ENCODE measurements around the gene MC1R. TPM values are rescaled to one million over a fixed set of nuclear protein-coding genes. Genes with fewer than 3 reads are reported as not detected.
A peak's percentile ranks its signal among the peaks of the same experiment; 100 is the strongest.
"Not testable (repeated sequence)": the region's sequence is repeated elsewhere in the genome, so short reads cannot be mapped to it uniquely, and the experiment has no call there.

The MC1R gene
- total RNA-seq, 2 experiments from 2014 or later = 4.7 to 5.0 TPM

GRCh38 chr16:89909777-89910716 lies 8.6 kb upstream of the MC1R start:
- DNase-seq (peak; percentile 75), ATAC-seq (peak; percentile 83)
- POLR2A ChIA-PET = no interaction called here
- Mint-ChIP-seq H3K4me3 (no peak overlapping the region), H3K9me3 (ENCODE audit: insufficient read depth) (no peaks in the 10 kb centered on the region), H3K27me3 (ENCODE audit: low read depth) (no peaks in the 10 kb centered on the region), H3K4me1 (ENCODE audit: low read depth) (peaks cover 14% of the 10 kb centered on the region), H3K27ac (no peak overlapping the region), H3K36me3 (ENCODE audit: low read depth) (peaks cover 43% of the 10 kb centered on the region)
- CTCF ChIA-PET = interaction anchor here (0.7 to 3.7 kb wide), 21 partner anchors 9 to 1313 kb away, joined by 3 to 28 read pairs (median 5); partner anchors contain the start of genes MC1R, SPATA2L and TUBB3

DNA sequence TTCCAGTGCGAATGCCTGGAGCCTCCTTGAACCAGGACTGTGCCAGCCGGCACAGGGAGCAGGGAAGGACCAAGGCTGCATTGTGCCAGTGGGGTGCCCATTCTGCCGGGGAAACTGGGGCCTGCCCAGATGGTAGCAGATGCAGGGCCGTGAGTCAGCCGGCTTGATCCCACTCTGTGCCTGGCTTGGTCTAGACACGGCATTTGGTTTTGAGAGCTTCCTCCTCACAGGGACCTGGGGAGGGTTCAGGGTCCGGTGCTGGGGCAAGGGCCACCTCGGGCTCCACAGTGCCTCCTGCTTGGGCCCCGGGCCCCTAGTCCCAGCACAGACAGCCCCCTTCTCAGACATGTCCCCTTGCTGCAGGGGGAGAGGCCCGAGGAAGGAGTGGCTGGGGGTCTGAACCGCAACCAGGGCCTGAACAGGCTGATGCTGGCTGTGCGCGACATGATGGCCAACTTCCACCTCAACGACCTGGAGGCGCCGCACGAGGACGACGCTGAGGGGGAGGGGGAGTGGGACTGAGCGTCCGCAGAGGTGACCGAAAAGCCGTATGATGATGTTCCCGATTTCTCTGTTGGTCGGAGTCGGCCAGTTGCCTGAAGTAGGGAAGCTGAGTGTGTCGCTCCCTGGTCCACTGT lies 7.8 kb upstream of the MC1R start:
- Mint-ChIP-seq H3K9me3 (ENCODE audit: insufficient read depth) (no peaks in the 10 kb centered on the region), H3K27me3 (ENCODE audit: low read depth) (no peaks in the 10 kb centered on the region), H3K4me3 (no peak overlapping the region), H3K27ac (no peak overlapping the region), H3K4me1 (ENCODE audit: low read depth) (peaks cover 14% of the 10 kb centered on the region), H3K36me3 (ENCODE audit: low read depth) (peaks cover 40% of the 10 kb centered on the region)
- DNase-seq (no peak), ATAC-seq (no peak)
- POLR2A ChIA-PET = no interaction called here
- CTCF ChIA-PET = interaction anchor here (0.7 to 3.7 kb wide), 19 partner anchors 8 to 1314 kb away, joined by 3 to 28 read pairs (median 6); partner anchors contain the start of genes MC1R, SPATA2L and TUBB3

DNA sequence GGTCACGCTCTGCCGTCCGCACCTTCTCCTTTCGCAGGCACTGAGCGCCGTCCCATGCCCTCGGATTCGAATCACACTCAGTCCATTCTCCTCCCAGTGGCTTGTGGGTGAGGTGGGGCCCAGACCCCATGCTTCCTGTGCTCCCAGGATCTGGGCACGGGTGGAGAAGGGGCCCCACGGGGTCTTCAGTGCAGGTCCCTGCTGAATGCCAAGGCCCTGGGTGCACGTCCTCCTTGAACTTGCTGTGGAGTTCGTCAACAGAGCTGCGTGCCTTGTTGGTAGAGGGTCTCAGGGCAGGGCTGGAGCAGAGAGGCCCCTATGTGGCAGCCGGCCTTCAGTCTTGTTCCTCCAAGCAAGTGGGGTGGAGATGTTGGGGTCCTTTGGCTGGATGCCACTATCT lies 7.3 kb upstream of the MC1R start:
- no peak overlapping the region for H3K27ac Mint-ChIP-seq
- DNase-seq = no peak
- no peaks in the 10 kb centered on the region for H3K27me3 Mint-ChIP-seq (ENCODE audit: low read depth)
- H3K4me3 Mint-ChIP-seq = no peak overlapping the region
- CTCF ChIA-PET = interaction anchor here (1.9 to 3.7 kb wide), 4 partner anchors 11 to 211 kb away, joined by 9 to 28 read pairs (median 17); partner anchors contain the start of gene SPATA2L
- no peaks in the 10 kb centered on the region for H3K9me3 Mint-ChIP-seq (ENCODE audit: insufficient read depth)
- peaks cover 17% of the 10 kb centered on the region for H3K4me1 Mint-ChIP-seq (ENCODE audit: low read depth)
- POLR2A ChIA-PET = no interaction called here
- ATAC-seq = no peak
- H3K36me3 Mint-ChIP-seq (ENCODE audit: low read depth) = peaks cover 35% of the 10 kb centered on the region

DNA sequence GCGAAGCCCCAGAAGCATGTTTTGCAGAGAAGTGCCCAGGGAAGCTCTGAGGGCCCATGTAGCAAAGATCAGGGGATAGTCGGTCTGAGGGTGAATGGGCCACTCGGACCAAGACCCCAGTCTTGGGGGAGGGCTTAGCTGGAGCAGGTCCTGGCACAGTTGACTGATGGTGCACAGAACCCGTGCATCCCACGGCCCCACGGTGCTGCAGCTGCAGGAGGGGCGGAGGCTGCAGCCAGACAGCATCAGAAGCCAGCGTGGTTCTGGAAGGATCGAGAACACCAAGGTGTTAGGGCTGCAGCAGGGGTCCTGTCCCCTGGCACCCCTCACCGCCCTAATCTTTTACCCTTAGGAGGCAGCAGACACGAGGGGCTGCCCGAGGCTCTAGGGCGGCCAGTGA lies 6.5 kb upstream of the MC1R start:
- POLR2A ChIA-PET = no interaction called here

DNA sequence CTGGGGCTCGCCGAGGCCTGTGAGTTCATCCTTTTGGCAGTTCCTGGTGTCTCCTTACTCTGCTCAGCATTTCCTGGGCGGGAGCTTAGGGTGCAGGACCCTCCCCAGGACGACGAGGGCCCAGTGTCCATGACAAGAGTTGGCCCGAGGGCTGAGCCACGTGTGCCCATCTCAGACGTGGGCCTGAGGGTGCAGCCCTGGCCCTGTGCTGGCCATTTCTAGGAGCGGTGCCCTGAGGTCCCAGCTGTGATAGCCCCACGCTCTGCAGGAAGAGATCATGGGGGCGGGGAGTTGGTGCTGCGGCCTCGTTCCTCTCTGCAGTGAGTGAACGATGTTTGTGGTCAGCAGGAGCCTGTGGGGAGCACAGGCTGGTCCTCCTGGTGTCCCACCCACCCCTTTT lies 6.0 kb upstream of the MC1R start:
- Mint-ChIP-seq H3K27me3 (ENCODE audit: low read depth) (no peaks in the 10 kb centered on the region), H3K36me3 (ENCODE audit: low read depth) (peaks cover 27% of the 10 kb centered on the region), H3K27ac (no peak overlapping the region), H3K9me3 (ENCODE audit: insufficient read depth) (no peaks in the 10 kb centered on the region), H3K4me3 (no peak overlapping the region), H3K4me1 (ENCODE audit: low read depth) (peaks cover 25% of the 10 kb centered on the region)
- ChIA-PET CTCF (interaction anchor here (3.7 kb wide), 1 partner anchor 207 kb away, joined by 28 read pairs; no protein-coding TSS in a partner anchor), POLR2A (interaction anchor here (0.6 kb wide), 1 partner anchor 96 kb away, joined by 3 read pairs; no protein-coding TSS in a partner anchor)
- DNase-seq = no peak
- no peak for ATAC-seq

More for the DNA sequence above, 6.5 kb upstream of the MC1R start:
- DNase-seq (no peak), ATAC-seq (no peak)
- Mint-ChIP-seq H3K36me3 (ENCODE audit: low read depth) (peaks cover 27% of the 10 kb centered on the region), H3K9me3 (ENCODE audit: insufficient read depth) (no peaks in the 10 kb centered on the region), H3K4me1 (ENCODE audit: low read depth) (peaks cover 20% of the 10 kb centered on the region), H3K4me3 (no peak overlapping the region), H3K27ac (no peak overlapping the region), H3K27me3 (ENCODE audit: low read depth) (no peaks in the 10 kb centered on the region)
- CTCF ChIA-PET = interaction anchor here (3.7 kb wide), 1 partner anchor 207 kb away, joined by 28 read pairs; no protein-coding TSS in a partner anchor

DNA sequence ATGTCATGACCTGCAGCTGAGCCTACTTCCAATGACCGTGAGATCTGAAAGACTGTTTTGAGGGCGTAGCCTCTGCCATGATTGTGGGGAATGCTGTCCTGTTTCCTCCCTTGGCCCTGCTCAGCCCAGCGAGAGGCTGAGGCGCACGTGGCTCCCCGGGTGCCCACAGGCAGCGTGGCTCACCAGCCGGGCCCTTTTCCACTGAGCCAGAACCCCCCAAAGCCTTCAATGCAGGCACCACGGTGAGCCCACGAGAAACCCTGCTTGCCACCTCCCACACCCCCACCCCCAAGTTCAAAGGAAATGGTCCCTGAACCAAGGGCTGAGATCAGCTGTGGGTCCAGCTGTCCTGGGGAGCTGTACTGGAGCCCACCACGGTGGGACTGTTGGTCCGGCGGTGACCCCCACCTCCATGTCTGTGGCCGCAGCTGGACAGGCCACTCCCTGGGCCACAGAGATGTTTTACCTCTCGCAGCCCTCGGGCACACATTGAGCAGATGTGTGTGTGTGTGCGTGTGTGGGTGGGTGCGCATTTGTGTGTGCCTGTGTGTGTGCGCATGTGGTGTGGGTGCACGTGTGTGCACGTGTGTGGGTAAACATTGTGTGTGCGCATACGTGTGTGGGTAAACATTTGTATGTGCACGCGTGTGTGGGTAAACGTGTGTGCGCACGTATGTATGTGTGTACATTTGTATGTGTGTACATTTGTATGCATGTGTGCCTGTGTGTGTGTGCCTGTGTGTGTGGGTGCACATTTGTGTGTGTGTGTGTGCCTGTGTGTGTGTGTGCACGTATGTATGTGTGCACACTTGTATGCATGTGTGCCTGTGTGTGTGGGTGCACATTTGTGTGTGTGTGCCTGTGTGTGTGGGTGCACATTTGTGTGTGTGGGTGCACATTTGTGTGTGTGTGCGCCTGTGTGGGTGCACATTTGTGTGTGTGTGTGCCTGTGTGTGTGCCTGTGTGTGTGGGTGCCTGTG lies 5.0 kb upstream of the MC1R start:
- H3K4me1 Mint-ChIP-seq (ENCODE audit: low read depth) = peaks cover 33% of the 10 kb centered on the region
- peaks cover 2% of the 10 kb centered on the region for H3K27me3 Mint-ChIP-seq (ENCODE audit: low read depth)
- CTCF ChIA-PET = no interaction called here
- ATAC-seq = no peak
- no peak overlapping the region for H3K27ac Mint-ChIP-seq
- POLR2A ChIA-PET = no interaction called here
- peaks cover 25% of the 10 kb centered on the region for H3K36me3 Mint-ChIP-seq (ENCODE audit: low read depth)
- no peak for DNase-seq
- no peak overlapping the region for H3K4me3 Mint-ChIP-seq
- no peaks in the 10 kb centered on the region for H3K9me3 Mint-ChIP-seq (ENCODE audit: insufficient read depth)

DNA sequence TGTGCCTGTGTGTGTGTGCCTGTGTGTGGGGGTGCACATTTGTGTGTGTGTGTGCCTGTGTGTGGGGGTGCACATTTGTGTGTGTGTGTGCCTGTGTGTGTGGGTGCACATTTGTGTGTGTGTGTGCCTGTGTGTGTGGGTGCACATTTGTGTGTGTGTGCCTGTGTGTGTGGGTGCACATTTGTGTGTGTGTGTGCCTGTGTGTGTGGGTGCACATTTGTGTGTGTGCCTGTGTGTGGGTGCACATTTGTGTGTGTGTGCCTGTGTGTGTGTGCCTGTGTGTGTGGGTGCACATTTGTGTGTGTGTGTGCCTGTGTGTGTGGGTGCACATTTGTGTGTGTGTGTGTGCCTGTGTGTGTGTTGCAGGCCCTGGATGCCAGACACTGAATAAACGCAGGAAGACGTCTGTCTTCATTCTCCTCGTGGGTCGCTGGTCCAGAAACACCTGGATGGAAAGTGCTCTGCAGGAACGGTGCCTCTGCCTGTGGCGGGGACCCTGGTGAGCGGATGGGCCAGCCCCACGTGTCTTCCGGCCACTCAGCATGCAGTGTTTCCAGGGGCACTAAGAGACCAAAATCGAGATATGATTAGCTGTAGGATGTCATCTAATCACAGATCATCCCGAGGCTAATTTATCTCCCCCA lies 3.9 kb upstream of the MC1R start:
- Mint-ChIP-seq H3K36me3 (ENCODE audit: low read depth) (peaks cover 18% of the 10 kb centered on the region), H3K27me3 (ENCODE audit: low read depth) (peaks cover 12% of the 10 kb centered on the region), H3K4me1 (ENCODE audit: low read depth) (peaks cover 33% of the 10 kb centered on the region)
- ATAC-seq; H3K27ac Mint-ChIP-seq; POLR2A ChIA-PET; H3K4me3 Mint-ChIP-seq; H3K9me3 Mint-ChIP-seq (ENCODE audit: insufficient read depth); CTCF ChIA-PET; DNase-seq: not testable (repeated sequence)

- no peak overlapping the region for H3K27ac Mint-ChIP-seq
These were observed 3.1 kb upstream of the MC1R start for GRCh38 chr16:89915303-89916232.

DNA sequence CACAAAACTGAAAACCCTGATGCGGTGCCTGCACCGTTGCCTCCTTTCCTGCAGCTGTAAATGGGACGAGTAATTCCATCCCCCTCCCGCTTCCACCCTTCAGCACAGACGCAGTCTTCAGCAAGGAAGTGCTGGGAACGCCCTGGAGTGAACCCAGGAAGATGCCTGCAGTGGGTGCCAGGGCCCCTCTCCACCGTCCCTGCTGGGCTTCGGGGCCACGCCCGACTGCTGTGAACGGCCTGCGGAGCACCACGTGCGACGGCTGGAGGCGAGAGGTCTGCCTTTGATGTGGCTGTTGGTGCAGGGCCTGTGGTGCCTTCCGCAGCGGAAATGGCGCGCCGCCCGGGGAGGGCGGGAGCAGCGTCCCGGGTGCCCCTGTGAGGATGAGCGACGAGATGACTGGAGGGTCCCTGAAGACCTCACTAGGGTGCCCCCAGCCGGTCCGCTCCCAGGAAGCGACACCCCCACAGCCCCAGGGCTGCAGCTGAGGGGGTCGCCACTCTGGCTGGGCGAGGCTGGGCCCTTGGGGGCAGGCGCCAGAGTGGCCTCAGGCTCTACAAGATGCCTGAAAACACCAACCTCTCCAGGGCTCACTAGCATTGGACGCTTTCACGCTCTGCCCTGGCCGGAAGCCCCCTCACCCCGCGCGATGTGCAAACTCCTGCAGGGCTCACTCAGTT lies 749 bp upstream of the MC1R start:
- POLR2A ChIA-PET = interaction anchor here (1.8 kb wide), 1 partner anchor 45 kb away, joined by 7 read pairs; the partner anchor contains the start of gene TCF25
- CTCF ChIA-PET = interaction anchor here (1.2 to 2.3 kb wide), 3 partner anchors 9 to 218 kb away, joined by 6 to 16 read pairs (median 7); no protein-coding TSS in a partner anchor
- Mint-ChIP-seq H3K4me1 (ENCODE audit: low read depth) (peaks cover 55% of the 10 kb centered on the region), H3K27me3 (ENCODE audit: low read depth) (peaks cover 28% of the 10 kb centered on the region), H3K9me3 (ENCODE audit: insufficient read depth) (no peaks in the 10 kb centered on the region), H3K4me3 (peak overlapping the region; percentile 69), H3K27ac (peak overlapping the region; percentile 83), H3K36me3 (ENCODE audit: low read depth) (peaks cover 5% of the 10 kb centered on the region)
- peak; percentile 91 for DNase-seq
- peak; percentile 78 for ATAC-seq

More at GRCh38 chr16:89915303-89916232, 3.1 kb upstream of the MC1R start:
- ATAC-seq (no peak), DNase-seq (no peak)
- H3K27me3 Mint-ChIP-seq (ENCODE audit: low read depth) = peaks cover 19% of the 10 kb centered on the region
- H3K36me3 Mint-ChIP-seq (ENCODE audit: low read depth) = peaks cover 10% of the 10 kb centered on the region
- ChIA-PET POLR2A (no interaction called here), CTCF (no interaction called here)
- peaks cover 36% of the 10 kb centered on the region for H3K4me1 Mint-ChIP-seq (ENCODE audit: low read depth)
- H3K4me3 Mint-ChIP-seq = no peak overlapping the region
- H3K9me3 Mint-ChIP-seq (ENCODE audit: insufficient read depth) = no peaks in the 10 kb centered on the region
